K562 (cell line): ENCODE results near the gene DMWD. TPM values are rescaled to one million over a fixed set of nuclear protein-coding genes. Genes with fewer than 3 reads are reported as not detected.

Source experiments
- CCNT2 ChIP-seq: IDR thresholded peaks from 2 replicates; pipeline ENCODE4 v1.6.1; 2011; ENCODE audit warnings: borderline replicate concordance, low read depth, mild to moderate bottlenecking, moderate library complexity, mixed read lengths, low read length; ENCODE audit not compliant: insufficient read length; ENCODE audit errors: extremely low read depth
- KDM2B ChIP-seq: fragments of 250-450 bp; sonication (Bioruptor Pico); IDR thresholded peaks from 2 replicates; pipeline ENCODE4 v1.8.0; 2021; ENCODE audit warnings: mild to moderate bottlenecking, moderate library complexity
- POLR2A ChIP-seq: fragments of 450-650 bp; conservative IDR thresholded peaks from 2 replicates; pipeline ENCODE4 v1.6.1; 2016
- POLR3G ChIP-seq: IDR thresholded peaks from 2 replicates; pipeline ENCODE4 v1.6.1; 2011; ENCODE audit not compliant: insufficient read length, insufficient replicate concordance; ENCODE audit errors: extremely low read depth
- PRPF4 ChIP-seq: fragments of 200-400 bp; formaldehyde crosslinking; IDR thresholded peaks from one replicate; pipeline ENCODE4 v1.6.1; 2017; ENCODE audit warnings: low read length, low read depth, mild to moderate bottlenecking; ENCODE audit not compliant: insufficient read depth, poor library complexity, severe bottlenecking
- SREBF2 ChIP-seq: sonication (generic); formaldehyde crosslinking; IDR thresholded peaks from 2 replicates; pipeline ENCODE4 v1.4.0; 2020; ENCODE audit warnings: mild to moderate bottlenecking, missing genetic modification reagents
- ZFX ChIP-seq: sonication (generic); formaldehyde crosslinking; IDR thresholded peaks from 2 replicates; pipeline ENCODE4 v1.8.0; 2022; ENCODE audit warnings: mild to moderate bottlenecking, missing genetic modification reagents, moderate library complexity
- ZNF174 ChIP-seq: fragments of 250-450 bp; sonication (Bioruptor Pico); IDR thresholded peaks from 2 replicates; pipeline ENCODE4 v1.4.0; 2020; ENCODE audit warnings: mild to moderate bottlenecking
- ZNF184 ChIP-seq: sonication (generic); formaldehyde crosslinking; IDR thresholded peaks from 2 replicates; pipeline ENCODE4 v1.5.0; 2020; ENCODE audit warnings: missing genetic modification reagents
- ZNF707 ChIP-seq: fragments of 250-450 bp; sonication (Bioruptor Pico); conservative IDR thresholded peaks from 2 replicates; pipeline ENCODE4 v1.8.0; 2022; ENCODE audit warnings: inconsistent platforms, mild to moderate bottlenecking, moderate library complexity
- ZNF76 ChIP-seq: fragments of 250-450 bp; sonication (Bioruptor Pico); IDR thresholded peaks from 2 replicates; pipeline ENCODE4 v1.4.0; 2020; ENCODE audit warnings: mild to moderate bottlenecking, moderate library complexity, borderline replicate concordance
- polyA plus RNA-seq, 8 experiments: library from polyadenylated mRNA; depleted of rRNA in 4 of 8; stranded (reverse) in 5 of 8; unstranded in 3 of 8; fragments of >200 nt; fragmentation: Nextera tagmentation in 2 of 8; fragmentation: Illumina TruSeq in 1 of 8; extraction: Ambion mirVana in 2 of 8; extraction: Trizol in 1 of 8; gene quantifications; 2 replicates each; pipeline versions ENCODE4 v1.2.1 to v1.2.3, GENCODE V29; 2011 to 2014; ENCODE audit warnings: inconsistent platforms in 1 of 8, missing spikeins in 1 of 8
- total RNA-seq, 7 experiments: library from RNA; depleted of rRNA in 6 of 7; stranded (reverse); fragments of >200 nt in 6 of 7; fragmentation: Illumina TruSeq in 2 of 7; extraction: Trizol in 2 of 7; gene quantifications; 2 replicates each; pipeline versions ENCODE4 v1.2.1 to v1.2.3, GENCODE V29; 2011 to 2021; ENCODE audit warnings: low replicate concordance in 1 of 7
- TF ChIP-seq, protein P1 (sequence below): fragments of 200-800 bp; sonication (Bioruptor generic); IDR thresholded peaks from 2 replicates; pipeline ENCODE4 v1.6.1; 2016; ENCODE audit warnings: missing genetic modification characterization, missing compliant biosample characterization
- TF ChIP-seq, protein P2 (sequence below): fragments of 450-650 bp; IDR thresholded peaks from 2 replicates; pipeline ENCODE4 v1.6.1; 2014; ENCODE audit warnings: low read depth, mild to moderate bottlenecking, moderate library complexity, borderline replicate concordance
- TF ChIP-seq, protein P3 (sequence below): sonication (generic); formaldehyde crosslinking; IDR thresholded peaks from 2 replicates; pipeline ENCODE4 v1.8.0; 2023; ENCODE audit warnings: missing genetic modification reagents, mild to moderate bottlenecking, borderline replicate concordance

The DMWD gene
- total and polyA plus RNA-seq, 9 of the 15 experiments (the other 6 are each of a cell fraction or from before 2014, with no cell fraction given): 4.7 to 54.6 (median 19.0) TPM

DNA sequence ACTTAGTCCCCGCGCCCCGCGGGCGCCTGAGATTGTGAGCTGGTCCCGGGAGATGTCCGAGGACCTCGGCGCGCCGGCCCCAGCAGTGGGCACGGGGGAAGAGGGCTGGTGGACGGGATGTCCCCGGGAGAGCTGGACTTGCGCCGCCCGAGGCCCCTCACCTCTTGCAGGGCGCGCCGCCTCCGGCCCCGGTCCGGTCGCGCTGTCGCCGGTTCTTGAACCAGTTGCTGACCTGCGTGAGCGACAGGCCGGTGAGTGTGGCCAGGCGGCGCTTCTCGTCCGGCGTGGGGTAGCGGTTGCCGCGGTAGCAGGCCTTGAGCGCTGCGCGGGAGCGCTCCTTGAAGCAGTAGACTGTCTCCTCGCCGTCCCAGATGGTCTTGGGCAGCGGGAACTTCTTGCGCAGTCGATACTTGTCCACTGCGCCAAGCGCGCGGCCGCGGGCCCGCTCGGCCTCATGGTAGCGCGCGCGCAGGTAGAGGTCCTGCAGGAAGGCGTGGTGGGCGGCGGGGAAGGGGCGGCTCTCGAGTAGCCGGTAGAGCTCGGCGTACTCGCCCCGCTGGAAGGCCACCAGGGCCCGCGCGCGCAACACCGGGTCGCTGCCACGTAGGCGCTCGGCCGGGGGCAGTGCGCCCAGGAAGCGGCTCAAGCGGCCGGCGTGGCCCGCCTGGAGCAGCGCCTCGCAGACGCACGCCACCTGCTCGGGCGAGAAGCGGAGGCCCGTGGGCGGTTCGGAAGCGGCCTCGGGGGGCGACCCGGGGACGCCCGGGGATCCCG lies 24.6 kb downstream of the DMWD start (continued):
- TF ChIP-seq, protein P1, sequence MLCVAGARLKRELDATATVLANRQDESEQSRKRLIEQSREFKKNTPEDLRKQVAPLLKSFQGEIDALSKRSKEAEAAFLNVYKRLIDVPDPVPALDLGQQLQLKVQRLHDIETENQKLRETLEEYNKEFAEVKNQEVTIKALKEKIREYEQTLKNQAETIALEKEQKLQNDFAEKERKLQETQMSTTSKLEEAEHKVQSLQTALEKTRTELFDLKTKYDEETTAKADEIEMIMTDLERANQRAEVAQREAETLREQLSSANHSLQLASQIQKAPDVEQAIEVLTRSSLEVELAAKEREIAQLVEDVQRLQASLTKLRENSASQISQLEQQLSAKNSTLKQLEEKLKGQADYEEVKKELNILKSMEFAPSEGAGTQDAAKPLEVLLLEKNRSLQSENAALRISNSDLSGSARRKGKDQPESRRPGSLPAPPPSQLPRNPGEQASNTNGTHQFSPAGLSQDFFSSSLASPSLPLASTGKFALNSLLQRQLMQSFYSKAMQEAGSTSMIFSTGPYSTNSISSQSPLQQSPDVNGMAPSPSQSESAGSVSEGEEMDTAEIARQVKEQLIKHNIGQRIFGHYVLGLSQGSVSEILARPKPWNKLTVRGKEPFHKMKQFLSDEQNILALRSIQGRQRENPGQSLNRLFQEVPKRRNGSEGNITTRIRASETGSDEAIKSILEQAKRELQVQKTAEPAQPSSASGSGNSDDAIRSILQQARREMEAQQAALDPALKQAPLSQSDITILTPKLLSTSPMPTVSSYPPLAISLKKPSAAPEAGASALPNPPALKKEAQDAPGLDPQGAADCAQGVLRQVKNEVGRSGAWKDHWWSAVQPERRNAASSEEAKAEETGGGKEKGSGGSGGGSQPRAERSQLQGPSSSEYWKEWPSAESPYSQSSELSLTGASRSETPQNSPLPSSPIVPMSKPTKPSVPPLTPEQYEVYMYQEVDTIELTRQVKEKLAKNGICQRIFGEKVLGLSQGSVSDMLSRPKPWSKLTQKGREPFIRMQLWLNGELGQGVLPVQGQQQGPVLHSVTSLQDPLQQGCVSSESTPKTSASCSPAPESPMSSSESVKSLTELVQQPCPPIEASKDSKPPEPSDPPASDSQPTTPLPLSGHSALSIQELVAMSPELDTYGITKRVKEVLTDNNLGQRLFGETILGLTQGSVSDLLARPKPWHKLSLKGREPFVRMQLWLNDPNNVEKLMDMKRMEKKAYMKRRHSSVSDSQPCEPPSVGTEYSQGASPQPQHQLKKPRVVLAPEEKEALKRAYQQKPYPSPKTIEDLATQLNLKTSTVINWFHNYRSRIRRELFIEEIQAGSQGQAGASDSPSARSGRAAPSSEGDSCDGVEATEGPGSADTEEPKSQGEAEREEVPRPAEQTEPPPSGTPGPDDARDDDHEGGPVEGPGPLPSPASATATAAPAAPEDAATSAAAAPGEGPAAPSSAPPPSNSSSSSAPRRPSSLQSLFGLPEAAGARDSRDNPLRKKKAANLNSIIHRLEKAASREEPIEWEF (CRISPR knock-in tag): no peak
- TF ChIP-seq, protein P2, sequence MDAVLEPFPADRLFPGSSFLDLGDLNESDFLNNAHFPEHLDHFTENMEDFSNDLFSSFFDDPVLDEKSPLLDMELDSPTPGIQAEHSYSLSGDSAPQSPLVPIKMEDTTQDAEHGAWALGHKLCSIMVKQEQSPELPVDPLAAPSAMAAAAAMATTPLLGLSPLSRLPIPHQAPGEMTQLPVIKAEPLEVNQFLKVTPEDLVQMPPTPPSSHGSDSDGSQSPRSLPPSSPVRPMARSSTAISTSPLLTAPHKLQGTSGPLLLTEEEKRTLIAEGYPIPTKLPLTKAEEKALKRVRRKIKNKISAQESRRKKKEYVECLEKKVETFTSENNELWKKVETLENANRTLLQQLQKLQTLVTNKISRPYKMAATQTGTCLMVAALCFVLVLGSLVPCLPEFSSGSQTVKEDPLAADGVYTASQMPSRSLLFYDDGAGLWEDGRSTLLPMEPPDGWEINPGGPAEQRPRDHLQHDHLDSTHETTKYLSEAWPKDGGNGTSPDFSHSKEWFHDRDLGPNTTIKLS: peak; percentile 97
- TF ChIP-seq KDM2B (CRISPR knock-in tag): no peak
- no peak for TF ChIP-seq ZNF76 (CRISPR knock-in tag)
- TF ChIP-seq PRPF4: peak; percentile 16
- peak; percentile 52; the same call in 1 of the 2 replicates for TF ChIP-seq POLR2A
- TF ChIP-seq POLR3G: no peak
- no peak for TF ChIP-seq ZNF707
- TF ChIP-seq SREBF2 (CRISPR knock-in tag): no peak
- no peak for TF ChIP-seq ZNF174 (CRISPR knock-in tag)
- TF ChIP-seq, protein P3, sequence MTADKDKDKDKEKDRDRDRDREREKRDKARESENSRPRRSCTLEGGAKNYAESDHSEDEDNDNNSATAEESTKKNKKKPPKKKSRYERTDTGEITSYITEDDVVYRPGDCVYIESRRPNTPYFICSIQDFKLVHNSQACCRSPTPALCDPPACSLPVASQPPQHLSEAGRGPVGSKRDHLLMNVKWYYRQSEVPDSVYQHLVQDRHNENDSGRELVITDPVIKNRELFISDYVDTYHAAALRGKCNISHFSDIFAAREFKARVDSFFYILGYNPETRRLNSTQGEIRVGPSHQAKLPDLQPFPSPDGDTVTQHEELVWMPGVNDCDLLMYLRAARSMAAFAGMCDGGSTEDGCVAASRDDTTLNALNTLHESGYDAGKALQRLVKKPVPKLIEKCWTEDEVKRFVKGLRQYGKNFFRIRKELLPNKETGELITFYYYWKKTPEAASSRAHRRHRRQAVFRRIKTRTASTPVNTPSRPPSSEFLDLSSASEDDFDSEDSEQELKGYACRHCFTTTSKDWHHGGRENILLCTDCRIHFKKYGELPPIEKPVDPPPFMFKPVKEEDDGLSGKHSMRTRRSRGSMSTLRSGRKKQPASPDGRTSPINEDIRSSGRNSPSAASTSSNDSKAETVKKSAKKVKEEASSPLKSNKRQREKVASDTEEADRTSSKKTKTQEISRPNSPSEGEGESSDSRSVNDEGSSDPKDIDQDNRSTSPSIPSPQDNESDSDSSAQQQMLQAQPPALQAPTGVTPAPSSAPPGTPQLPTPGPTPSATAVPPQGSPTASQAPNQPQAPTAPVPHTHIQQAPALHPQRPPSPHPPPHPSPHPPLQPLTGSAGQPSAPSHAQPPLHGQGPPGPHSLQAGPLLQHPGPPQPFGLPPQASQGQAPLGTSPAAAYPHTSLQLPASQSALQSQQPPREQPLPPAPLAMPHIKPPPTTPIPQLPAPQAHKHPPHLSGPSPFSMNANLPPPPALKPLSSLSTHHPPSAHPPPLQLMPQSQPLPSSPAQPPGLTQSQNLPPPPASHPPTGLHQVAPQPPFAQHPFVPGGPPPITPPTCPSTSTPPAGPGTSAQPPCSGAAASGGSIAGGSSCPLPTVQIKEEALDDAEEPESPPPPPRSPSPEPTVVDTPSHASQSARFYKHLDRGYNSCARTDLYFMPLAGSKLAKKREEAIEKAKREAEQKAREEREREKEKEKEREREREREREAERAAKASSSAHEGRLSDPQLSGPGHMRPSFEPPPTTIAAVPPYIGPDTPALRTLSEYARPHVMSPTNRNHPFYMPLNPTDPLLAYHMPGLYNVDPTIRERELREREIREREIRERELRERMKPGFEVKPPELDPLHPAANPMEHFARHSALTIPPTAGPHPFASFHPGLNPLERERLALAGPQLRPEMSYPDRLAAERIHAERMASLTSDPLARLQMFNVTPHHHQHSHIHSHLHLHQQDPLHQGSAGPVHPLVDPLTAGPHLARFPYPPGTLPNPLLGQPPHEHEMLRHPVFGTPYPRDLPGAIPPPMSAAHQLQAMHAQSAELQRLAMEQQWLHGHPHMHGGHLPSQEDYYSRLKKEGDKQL: peak; percentile 82
- no peak for TF ChIP-seq CCNT2
- no peak for TF ChIP-seq ZNF184 (CRISPR knock-in tag)
- peak; percentile 94 for TF ChIP-seq ZFX (CRISPR knock-in tag)
